G401.6 (cell line): Measurements from ENCODE around the gene IDH3G.

Experiments
- FAIRE-seq: peaks from 2 replicates; lab custom pipeline; 2012; peaks lifted over from hg19 to GRCh38; lab: Jason Lieb, UNC

The IDH3G gene

DNA sequence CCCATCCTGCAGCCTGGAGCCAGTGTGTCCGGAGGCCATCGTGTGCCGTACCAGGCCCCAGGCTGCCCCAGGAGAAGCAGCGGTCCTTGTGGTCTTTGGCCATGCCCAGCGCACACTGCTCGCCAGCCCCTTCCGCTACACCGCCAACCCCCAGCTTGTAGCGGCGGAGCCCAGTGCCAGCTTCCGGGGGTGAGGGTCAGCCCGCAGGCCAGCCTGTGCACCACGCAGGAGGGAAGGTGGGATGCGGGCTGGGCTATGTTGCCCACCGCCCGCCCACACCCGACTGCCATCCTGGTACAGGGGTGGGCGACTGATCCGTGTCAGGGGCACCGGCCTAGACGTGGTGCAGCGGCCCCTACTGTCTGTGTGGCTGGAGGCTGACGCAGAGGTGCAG is 21.0 kb downstream of the IDH3G start:
- no peak for FAIRE-seq

DNA sequence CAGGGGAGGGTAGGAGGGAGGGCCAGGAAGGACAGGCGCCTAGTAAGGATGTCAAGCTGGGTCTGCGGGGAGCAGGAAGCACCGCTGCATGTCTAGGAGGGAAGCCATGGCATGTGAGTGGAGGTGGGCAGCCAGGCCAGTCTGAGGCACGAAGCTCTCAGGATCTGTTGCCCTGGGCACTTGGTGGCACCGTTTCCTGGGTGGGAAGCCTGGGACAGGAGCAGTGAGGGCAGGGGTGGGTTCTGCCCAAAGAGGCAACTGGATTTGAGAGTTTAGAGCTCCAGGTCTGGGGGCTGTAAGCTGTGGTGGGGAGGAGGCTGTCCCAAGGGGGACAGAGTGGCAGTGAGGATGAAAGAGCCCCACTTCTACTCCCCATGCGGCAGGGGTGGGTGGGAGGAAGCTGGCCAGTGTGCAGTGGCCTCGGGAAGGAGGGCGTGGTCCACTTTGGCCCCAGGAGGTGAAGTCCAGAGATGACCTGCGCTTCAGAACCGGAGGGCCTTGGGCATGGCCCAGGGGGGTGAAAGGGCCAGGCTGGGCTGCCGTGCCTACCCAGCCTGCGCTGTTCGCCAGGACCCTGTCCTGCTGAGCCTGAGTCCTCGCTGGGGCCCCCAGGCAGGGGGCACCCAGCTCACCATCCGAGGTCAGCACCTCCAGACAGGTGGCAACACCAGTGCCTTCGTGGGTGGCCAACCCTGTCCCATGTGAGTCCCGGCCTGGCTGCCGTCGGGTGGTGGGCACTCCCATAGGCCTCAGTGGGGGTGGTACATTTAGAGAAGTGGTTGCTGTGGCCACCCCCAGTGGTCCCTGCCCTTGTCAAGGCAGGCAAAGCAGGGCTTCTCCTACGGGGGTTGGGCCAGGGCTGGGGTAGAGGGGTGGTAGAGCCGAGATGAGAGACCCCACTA is 21.6 kb downstream of the IDH3G start:
- no peak for FAIRE-seq

DNA sequence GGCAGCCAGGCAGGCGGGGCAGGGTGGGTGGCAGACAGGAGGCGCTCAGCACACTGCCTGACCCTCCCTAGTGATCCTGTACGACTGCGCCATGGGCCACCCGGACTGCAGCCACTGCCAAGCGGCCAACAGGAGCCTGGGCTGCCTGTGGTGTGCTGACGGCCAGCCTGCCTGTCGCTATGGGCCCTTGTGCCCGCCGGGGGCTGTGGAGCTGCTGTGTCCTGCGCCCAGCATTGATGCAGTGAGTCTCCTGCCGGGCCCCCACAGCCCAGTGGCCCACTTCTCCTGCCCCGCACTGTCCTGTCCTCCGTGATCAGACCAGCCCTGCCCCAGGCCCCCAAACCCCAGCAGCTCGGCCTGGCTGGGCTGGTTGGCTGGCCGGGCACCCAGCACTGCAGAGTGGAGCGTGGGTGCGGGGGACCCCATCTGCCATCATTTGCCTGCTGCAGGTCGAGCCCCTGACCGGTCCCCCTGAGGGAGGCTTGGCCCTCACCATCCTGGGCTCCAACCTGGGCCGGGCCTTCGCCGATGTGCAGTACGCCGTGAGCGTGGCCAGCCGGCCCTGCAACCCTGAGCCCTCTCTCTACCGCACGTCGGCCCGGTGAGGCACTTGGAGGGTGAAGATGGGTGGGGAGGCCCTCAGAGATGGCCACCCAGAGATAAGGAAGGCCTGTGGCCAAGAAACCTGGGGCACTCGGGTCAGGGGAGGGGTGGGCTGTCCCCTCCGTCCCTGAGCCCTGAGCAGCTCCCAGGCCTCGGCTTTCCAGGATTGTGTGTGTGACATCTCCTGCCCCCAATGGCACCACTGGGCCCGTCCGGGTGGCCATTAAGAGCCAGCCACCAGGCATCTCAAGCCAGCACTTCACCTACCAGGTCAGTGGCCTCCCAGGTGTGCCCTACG is 22.5 kb downstream of the IDH3G start:
- FAIRE-seq: no peak

DNA sequence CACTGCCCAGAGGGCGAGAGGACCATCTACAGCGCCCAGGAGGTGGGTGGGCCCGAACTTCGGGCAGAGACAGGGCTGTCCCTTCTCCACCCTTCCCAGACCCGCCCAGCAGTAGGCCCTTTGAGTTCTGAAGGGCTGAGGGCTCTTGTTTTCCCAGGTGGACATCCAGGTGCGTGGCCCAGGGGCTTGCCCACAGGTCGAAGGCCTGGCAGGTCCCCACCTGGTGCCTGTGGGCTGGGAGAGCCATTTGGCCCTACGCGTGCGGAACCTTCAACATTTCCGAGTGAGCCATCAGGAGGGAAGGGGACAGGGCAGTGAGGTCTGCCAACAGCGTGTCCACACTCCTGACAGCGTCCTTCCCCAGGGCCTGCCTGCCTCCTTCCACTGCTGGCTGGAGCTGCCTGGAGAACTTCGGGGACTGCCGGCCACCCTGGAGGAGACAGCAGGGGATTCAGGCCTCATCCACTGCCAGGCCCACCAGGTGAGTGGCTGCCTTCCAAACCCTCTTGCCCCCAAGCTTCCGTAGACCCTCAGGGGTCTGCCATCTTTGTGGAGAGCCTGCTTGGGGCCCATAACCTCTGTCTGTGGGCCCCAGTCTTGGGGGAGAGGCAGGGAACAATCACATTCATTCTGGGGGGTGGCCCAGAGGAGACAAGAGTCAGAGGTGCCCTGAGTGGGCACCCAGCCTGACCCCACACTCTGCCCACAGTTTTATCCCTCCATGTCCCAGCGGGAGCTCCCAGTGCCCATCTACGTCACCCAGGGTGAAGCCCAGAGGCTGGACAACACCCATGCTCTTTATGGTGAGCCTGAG is 23.4 kb downstream of the IDH3G start:
- FAIRE-seq: no peak

DNA sequence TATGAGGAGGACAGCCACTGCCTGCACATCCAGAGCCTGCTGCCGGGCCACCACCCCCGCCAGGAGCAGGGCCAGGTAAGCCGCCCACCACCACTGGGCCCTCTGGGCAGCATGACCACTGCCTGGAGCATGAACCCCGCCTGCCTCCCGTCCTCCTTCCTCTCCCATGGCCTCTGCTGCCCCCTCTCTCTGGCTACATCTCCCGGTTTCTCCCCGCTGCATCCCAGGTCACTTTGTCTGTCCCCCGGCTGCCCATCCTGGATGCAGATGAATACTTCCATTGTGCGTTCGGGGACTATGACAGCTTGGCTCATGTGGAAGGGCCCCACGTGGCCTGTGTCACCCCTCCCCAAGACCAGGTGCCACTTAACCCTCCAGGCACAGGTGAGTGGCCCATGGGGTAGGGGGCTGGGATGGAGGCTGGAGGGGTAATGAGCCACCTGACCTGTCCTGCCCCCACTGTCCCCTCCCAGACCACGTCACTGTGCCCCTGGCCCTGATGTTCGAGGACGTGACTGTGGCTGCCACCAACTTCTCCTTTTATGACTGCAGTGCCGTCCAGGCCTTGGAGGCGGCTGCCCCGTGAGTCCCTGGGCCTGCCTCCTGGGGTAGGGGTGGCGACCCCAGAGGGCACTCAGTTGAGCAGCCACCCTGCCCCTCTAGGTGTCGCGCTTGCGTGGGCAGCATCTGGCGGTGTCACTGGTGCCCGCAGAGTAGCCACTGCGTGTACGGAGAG is 24.1 kb downstream of the IDH3G start:
- FAIRE-seq: no peak

DNA sequence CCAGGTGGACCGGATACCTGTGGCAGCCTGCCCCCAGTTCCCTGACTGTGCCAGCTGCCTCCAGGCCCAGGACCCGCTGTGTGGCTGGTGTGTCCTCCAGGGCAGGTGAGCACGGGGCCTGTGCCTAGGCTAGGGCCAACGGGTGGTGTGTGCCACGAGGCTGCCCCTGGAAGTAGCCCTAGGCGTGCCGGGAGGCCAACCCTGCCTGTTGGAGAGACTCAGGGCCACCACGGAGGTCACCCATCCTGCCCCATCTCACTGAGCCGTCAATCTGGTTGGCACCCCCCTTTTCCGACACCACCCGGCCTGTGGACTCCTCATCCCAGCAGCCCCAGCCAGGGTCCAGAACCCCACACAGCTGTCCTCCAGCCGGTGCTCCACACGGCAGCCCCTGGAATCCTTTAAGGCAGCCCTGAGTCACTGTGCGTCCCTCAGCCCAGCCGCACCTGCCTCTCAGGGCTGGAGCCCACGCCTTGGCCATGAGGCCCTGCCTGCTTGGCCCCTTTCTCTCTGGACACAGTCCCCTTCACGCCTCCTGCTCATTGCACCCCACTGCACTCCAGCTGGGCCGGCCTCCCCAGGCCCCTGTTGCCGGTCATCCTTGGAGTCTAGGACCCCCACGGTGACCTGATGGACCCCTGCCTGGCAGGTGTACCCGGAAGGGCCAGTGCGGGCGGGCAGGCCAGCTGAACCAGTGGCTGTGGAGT is 24.9 kb downstream of the IDH3G start:
- no peak for FAIRE-seq

DNA sequence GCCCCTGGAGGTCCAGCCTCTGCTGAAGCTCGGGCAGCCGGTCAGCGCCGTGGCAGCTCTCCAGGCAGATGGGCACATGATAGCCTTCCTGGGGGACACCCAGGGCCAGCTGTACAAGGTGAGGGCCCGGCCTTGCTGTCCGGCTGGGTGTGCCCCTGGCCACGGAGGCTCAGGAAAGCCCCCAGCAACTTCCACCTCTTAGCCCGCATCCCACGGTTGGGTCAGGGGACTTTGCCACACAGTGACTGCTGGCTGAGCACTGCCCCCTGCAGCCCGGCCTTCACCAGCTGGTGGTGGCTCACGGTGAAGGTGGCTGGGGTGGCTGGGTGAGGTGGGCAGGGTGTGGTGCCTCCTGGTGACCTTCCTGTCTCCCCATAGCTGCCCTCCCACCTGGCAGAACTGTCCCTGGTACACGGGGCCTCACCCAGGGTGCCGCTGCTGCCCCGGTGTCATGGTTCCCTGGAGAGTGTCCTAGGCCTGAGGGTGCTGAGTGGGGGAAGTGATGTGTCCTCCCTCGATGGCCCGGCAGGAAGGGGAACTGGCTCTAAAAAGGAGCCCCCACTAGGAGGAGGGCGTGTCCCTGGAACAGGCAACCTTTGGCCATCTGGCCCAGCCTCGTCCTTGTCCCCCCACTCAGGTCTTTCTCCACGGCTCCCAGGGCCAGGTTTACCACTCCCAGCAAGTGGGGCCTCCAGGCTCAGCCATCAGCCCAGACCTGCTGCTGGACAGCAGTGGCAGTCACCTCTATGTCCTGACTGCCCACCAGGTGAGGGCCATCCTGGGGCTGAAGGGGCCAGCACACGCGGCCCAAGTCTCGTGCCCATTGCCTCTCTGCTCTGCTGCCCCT is 25.6 kb downstream of the IDH3G start:
- FAIRE-seq: no peak

DNA sequence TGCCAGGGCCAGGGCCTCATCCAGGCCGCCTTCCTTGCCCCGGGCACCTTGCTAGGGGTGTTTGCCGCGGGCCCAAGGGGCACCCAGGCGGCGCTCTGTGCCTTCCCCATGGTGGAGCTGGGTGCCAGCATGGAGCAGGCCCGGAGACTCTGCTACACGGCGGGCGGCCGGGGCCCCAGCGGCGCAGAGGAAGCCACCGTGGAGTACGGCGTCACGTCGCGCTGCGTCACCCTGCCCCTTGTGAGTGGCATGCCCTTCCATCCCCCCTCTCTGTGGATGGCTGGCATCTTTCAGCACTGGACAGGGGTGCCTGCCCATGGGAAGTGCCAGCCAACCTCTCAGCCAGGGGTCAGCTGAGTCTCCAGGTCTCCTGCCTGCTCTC is 26.5 kb downstream of the IDH3G start:
- no peak for FAIRE-seq

DNA sequence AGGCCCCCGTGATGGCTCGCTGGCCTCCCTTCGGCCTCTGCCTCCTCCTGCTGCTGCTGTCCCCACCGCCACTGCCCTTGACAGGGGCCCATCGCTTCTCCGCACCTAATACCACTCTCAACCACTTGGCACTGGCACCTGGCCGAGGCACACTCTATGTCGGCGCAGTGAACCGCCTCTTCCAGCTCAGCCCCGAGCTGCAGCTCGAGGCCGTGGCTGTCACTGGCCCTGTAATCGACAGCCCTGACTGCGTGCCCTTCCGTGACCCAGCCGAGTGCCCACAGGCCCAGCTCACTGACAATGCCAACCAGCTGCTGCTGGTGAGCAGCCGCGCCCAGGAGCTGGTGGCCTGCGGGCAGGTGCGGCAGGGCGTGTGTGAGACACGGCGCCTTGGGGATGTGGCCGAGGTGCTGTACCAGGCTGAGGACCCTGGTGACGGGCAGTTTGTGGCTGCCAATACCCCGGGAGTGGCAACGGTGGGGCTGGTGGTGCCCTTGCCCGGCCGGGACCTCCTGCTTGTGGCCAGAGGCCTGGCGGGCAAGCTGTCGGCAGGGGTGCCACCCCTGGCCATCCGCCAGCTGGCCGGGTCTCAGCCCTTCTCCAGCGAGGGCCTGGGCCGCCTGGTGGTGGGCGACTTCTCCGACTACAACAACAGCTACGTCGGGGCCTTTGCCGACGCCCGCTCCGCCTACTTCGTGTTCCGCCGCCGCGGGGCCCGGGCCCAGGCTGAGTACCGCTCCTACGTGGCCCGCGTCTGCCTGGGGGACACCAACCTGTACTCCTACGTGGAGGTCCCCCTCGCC is 27.1 kb downstream of the IDH3G start:
- no peak for FAIRE-seq

DNA sequence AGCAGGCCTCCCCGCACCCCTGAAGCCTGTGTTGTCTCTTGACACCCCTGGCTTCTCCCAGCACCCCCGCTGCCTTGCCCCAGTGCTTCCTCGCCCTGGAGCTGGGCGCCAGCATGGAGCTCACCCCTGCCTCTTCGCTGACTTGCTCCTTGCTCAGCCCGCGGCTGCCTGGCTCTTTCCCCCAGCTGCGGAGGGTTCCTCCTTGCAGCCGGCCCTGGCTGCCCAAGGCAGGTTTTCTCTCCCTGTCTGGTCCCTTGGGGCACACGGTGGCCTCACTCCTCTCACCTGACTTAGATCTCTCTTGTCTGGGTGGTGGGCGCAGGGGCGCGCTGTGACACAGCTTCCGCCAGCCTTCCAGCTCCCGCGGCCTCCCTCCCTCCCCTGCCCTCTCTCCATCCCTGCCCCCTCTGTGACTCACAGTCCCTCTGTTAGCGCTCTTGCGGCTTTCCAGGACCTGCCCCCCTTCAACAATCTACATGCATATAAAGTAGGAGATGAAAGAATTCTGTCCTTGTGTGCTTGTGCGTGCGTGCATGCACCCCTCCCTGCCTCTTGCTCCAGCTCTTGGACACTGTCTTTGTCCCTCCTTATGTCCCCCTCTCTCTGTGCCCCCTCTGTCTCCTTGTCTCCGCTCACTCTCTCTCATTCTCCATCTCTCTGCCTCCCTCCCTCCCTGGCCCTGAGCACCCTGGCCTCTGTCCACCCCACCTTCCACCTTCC is 27.9 kb downstream of the IDH3G start:
- FAIRE-seq: no peak

DNA sequence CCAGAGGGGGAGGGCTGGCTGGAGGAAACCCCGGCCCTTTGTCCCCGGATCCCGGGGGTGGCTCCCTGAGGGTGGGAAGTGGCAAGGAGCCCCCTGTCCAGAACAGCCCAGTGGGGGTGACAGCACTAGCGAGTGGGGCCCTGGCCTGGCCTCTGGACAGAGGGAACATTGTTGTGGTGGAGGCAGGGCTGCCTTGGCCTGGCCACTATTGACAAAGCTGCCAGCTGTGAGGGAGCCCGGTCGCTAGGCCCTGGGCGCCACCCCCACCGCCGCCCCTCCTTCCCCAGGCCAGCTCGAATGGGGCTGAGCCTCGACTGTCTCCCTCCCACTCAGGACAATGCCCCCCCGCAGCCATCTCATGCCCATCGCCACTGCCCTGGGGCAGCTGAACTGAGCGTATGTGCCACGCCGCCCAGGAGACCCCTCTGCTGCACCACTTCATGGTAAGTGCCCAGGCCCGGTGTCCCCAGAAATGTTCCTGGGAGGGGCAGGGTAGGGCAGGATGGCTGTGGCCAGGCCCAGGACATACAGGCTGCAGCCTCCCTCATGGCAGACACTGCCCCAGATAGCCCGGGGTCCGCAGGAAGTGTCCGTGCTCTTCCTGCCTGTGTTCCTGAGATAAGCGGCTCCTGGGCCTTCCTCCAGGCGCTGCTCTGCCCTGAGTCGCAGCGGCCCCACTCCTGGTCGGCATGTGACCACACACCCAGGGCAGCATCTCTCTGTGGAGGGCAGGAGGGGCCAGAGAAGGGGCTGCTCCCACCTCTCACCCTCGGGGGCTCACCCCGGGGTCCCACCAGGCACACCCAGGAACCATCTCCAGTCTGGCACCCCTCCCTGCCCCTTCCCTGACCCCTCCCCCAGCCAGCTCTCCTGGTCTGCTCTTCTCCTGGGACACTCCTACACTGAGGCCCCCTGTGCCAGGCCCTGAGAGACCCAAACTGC is 28.8 kb downstream of the IDH3G start:
- FAIRE-seq: no peak

DNA sequence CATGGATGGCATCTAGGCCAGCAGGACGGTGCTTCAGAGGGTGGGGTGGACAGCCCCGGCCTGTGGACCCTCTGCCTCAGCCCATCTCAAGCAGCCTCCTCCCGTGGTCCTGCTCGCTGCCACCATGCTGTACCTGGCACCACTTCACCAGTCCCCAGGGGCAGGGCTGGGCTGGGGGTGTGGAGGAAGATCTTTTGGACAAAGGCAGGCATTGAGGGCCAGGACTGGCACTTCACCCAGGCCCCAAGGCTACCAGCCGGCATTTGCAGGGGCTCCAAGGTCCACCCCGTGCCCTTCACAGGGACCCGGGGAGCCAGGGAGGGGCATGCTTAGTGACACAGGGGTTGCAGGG is 29.4 kb downstream of the IDH3G start:
- FAIRE-seq: no peak

DNA sequence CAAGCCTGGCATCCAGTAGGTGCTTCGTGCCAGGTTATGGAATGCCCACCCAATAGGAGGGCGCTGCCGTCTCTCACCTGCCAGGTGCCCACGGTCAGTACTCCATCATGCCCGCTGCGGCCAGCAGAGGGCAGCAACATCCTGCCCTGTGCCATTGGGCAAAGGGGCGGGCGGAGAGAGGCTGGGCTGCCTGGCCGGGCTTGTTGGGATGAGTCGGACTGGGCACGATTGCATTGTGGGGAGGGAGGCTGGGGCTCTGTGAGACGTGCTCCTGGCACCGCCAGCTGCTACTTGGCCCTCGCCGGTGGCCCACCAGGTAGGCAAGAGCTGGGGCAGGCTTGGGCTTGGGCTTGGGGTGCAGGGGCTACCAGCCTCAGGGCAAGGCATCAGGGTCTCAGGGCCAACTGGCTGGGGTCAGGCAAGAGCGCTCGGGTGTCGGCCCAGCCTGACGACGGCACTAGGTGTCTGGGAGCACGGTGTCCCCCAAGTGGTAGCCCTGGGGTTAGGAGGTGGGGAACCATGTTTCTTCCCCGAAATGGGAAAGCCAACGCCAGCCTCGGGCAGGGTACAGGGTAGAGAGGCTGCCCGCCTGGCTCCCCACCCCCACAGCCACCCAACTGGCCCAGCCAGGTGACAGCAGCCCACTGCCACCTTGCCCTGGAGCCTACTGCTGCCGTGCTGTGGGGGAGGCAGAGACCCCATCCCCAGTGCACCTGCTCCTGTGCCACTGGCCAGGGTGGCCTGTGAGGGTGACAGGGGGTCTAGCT is 30.0 kb downstream of the IDH3G start, which contains the start of gene PLXNB3:
TSS of gene PLXNB3 (plus strand) at position 261 of the 767 bp plus-strand sequence. CDS start 1,287 bp downstream, outside the sequence.
- peak; percentile 80 for FAIRE-seq

DNA sequence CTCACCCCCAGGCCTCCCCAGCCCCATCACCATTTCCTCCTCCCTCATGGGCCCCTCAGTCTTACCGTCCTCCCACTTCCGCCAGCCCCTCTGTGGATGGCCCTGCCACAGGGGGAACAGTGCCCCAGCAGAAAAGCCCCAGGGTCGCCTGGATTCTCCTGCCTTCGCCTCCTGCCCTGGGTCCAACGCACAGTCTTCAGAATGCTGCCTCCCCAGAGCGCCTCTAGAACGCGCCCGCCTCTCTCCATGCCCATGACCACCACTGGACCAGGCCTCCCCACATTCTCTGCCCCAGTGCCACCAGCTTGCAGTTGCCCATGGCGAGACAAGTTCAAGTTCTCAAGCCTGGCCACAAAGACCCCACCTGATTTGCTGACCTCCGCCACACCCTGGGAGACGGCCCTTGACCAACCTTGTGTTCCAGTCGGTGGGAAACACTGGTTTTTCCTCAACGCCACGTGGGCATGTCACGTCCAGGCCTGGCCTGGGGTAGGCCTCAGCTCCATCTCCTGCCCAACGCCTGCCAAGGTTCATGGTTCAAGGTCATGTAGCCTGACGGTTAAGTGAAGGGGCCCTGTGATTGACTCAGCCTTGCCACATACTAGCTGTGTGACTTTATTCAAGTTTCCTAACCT is 30.8 kb downstream of the IDH3G start:
- FAIRE-seq: no peak

DNA sequence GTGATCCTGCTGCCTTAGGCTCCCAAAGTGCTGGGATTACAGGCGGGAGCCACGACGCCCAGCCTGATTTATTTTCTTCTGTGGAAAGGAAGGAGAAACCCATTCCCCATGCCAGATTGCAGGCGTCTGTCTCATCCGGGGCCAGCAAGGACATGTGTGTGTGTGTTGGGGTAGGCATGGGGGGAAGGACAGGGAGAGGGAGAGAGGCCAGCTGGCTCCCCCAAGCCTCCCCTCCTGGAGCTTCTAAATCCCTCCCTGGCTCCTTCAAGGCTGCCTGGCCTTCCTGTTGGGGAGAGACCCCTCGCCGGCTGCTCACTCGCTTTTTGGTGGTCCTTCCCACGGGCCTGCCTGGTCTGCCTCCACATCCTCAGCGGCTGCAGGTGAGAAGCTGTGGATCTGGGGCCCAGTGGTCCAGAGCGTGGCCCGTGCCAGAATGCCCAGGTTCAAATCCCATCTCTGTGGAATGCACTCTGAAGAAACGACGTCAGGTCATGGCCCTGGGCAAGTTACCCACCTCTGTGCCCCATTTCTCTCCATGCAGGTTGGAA is 31.5 kb downstream of the IDH3G start:
- FAIRE-seq: no peak

DNA sequence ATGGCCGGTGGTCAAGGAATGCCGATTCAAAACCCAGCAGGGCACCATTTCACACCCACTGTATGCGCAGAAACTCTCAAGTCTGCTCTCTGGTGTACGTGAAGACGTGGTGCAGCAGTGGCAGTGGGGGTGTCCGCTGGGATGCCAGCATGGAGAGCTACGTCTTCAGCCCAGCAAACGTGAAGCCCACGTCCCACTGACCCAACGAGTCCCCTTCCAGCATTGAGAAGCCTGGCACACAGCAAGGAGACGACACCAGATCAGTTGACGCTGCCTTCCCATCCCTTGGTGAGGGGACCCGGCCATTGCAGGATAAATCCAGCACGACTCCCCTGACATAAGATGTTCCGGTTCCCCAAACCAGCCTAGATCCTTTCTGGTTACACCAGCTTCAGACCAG is 32.3 kb downstream of the IDH3G start:
- FAIRE-seq: no peak
